GM19397 (cell line): ENCODE data around the gene MAPK8IP1.

ENCODE experiments used
- ATAC-seq: cut with Tn5 transposase; IDR thresholded peaks from one replicate; pipeline ENCODE4 v1.9.1; 2021; ENCODE audit warnings: mild to moderate bottlenecking, moderate library complexity; ENCODE audit not compliant: unreplicated experiment

Gene MAPK8IP1

DNA sequence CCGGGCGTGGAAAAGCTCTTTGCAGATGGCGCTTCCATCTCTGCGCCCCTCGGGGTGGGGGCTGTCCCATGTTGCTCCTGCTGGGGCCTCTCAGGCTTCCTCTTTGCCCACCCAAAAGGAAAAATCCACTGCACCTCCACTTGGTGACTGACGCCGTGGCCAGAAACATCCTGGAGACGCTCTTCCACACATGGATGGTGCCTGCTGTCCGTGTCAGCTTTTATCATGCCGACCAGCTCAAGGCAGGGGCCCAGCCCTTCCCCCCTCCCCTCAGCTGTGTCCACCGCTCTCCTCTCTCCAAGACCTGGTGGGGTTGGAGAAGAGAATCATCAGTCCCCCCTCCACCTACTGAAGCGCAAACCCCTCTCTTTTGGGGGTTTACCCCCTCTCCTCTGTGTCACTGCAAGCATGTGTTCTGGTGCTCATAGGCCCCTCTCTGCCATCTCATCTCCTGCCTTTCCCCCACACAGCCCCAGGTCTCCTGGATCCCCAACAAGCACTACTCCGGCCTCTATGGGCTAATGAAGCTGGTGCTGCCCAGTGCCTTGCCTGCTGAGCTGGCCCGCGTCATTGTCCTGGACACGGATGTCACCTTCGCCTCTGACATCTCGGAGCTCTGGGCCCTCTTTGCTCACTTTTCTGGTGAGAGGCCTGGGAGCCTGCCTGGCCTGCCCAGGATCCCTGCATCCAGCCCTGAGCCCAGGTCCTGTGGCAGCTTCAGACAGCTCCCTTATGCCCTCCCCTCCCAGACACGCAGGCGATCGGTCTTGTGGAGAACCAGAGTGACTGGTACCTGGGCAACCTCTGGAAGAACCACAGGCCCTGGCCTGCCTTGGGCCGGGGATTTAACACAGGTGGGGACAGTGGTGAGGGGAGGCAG, 38.8 kb downstream of the MAPK8IP1 start:
- ATAC-seq: no peak

DNA sequence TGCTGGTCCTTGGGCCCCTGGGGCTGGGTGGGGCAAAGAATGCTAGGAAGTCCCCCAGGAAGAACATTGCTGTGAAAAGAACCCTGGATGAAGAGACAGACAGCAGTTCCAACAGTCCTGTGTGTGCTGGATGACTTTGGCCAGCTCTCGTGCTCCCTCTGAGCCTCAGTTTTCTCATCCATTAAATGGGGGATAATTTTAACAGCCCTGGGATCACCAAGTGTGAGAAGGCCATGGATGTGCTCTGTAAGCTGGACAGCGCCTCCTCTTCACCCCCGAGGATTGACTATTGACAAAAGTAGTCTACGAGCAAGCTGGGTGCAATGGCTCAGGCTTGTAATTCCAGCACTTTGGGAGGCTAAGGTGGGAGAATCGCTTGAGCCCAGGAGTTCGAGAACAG, 39.5 kb downstream of the MAPK8IP1 start:
- no peak for ATAC-seq

DNA sequence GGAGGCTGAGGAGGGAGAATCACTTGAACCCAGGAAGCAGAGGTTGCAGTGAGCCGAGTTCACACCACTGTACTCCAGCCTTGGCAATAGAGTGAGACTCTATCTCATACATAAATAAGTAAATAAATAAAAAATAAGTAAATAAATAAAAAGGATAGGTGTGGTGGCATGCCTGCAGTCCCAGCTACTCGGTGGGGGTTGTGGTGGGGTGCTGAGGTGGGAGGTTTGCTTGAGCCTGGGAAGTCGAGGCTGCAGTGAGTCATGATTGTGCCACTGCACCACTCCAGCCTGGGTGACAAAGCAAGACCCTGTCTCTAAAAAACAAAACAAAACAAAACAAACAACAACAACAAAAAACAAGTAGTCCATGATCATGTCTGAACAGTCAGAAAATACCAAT, 40.1 kb downstream of the MAPK8IP1 start:
- ATAC-seq: no peak

DNA sequence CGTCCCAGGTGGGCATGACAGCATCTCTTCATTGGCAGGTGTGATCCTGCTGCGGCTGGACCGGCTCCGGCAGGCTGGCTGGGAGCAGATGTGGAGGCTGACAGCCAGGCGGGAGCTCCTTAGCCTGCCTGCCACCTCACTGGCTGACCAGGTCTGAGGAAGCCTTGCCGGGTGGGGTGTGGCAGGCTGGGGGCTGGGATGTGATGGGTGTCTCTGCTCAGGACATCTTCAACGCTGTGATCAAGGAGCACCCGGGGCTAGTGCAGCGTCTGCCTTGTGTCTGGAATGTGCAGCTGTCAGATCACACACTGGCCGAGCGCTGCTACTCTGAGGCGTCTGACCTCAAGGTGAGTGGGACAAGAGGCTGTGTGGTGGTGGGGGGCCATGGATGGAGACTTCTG, 40.5 kb downstream of the MAPK8IP1 start:
- no peak for ATAC-seq

DNA sequence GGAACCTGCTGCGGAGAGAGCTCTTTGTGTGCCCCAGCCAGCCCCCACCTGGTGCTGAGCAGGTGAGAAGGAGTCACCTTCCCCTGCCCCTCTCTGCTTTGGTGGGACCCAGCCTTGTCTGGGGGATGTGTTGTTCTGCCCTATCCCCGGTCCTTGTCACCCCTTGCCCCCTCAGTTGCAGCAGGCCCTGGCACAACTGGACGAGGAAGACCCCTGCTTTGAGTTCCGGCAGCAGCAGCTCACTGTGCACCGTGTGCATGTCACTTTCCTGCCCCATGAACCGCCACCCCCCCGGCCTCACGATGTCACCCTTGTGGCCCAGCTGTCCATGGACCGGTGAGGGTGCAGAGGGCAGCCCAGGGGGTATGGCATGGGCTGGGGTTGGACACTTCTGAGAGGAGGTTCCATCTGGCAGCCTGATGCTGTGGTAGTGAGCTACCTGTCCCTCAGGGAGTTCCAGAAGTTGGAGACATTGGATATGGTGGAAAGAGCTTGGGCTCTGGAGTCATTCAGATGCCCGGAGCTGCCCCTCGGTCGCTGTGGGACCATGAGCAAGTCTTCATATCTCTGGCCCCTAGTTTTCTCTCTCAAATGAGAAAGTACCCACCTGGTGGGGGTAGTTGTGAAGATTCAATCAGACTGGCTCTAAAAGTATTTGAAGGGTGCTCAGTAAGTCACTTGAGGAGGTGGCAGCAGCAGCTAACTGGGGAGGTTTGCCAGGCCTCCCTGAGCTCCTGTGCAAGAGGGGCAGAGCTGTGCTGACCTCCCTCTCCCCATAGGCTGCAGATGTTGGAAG, 41.3 kb downstream of the MAPK8IP1 start:
- ATAC-seq: no peak

DNA sequence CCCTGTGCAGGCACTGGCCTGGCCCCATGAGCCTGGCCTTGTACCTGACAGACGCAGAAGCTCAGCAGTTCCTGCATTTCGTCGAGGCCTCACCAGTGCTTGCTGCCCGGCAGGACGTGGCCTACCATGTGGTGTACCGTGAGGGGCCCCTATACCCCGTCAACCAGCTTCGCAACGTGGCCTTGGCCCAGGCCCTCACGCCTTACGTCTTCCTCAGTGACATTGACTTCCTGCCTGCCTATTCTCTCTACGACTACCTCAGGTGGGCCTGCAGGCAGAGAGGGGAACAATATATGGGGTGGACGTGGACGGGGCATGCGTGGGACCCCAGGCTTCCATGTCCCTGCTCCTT, 41.9 kb downstream of the MAPK8IP1 start:
- ATAC-seq: no peak

DNA sequence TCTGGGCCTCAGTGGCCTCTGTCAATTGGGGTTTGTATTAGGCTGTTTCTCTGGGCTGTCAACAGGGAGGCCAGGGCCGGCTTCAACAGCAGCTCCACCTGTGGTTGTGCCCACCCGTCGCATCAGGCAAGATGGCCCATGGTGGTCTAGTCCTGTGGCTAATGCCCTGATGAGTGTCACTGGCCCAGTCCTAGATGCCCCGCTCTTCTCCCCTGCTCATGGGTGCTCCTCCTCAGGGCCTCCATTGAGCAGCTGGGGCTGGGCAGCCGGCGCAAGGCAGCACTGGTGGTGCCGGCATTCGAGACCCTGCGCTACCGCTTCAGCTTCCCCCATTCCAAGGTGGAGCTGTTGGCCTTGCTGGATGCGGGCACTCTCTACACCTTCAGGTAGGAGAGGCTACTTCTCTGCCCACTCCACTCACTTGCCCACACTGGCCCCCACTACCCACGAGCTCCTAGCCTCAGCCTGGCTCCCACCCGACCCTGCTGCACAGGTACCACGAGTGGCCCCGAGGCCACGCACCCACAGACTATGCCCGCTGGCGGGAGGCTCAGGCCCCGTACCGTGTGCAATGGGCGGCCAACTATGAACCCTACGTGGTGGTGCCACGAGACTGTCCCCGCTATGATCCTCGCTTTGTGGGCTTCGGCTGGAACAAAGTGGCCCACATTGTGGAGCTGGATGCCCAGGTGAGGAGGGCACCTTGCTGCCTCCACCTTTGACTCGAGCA, 42.4 kb downstream of the MAPK8IP1 start:
- no peak for ATAC-seq

DNA sequence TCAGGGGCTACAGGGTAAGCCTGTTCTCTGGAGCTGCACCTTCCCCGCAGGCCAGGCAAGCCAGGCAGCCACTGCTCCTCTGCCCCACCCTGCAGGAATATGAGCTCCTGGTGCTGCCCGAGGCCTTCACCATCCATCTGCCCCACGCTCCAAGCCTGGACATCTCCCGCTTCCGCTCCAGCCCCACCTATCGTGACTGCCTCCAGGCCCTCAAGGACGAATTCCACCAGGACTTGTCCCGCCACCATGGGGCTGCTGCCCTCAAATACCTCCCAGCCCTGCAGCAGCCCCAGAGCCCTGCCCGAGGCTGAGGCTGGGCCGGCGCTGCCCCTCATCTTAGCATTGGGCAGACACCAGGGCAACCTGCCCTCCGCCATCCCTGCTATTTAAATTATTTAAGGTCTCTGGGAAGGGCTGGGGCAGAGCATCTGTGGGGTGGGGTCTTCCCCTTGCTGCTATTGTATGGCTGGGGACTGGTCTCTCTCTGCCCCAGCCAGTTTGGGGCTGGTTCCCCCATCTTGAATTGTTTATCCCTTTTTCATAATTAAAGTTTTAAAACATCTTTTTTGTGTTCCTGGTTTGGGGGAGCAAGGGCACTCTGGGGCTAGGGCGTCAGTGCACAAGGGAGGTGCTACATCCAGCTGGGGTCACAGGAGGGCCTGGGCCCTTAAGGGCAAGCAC, 43.2 kb downstream of the MAPK8IP1 start:
- ATAC-seq: no peak

DNA sequence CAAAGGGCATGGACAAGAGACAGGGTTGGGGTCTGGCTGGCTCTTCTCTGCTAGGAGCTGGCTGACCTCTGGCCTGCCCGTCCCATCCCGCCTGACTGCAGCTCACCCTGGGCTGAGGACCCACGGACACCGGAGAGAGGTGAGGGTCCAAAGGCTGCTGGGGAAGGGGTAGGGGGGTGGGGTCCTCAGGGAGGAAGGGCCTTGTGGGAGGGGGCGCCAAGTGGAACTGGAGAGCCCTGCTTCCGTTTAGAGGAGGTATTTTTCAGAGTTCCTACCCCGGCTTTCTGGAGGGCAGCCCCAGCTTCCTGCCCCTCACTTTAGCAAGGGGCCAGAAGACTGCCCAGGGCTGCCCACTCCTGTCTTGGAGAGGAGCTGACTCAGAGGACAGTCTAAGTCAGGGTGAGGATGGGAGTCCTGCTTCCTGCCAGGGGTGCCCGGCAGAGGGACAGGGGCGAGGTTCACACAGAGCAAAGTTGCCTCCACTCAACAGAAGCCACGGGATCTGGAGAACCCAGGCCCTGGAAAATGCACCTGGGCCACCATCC, 44.1 kb downstream of the MAPK8IP1 start:
- ATAC-seq: peak; percentile 12

DNA sequence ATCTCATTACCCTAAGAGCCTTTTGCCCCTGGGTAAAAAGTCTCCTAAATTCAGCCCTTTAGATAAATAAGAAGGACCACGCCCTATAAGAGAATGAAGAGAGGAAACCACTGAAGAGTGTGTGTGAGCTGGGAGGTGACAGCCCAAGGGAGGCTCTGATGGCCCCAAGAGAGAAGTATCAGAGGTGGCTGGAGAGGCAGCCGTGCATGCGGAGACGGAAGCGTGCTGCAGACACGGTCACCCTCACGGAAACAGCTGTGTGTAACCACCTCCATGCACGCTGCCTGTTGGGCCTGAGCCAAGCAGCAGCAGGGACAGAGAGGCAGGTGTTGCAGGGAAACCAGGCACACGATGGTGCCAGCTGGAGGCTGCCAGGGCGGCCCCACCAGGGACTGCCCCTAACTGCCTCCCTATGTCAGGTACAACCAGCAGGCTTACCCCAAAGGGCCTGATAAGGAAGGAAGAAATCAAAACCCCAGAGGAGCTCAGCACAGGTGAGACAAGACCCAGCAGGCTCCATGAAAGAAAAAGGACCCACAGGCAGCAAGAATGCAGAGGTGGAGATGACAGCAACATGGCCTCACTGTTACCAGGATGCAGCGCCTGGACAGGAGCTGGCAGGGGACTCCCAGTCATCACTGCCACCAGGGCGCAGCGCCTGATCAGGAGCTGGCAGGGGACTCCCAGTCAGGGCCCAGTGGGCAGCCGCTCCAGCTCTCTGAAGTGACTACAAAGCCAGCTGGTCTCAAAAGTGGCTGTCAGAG, 44.8 kb downstream of the MAPK8IP1 start:
- ATAC-seq: peak; percentile 90

DNA sequence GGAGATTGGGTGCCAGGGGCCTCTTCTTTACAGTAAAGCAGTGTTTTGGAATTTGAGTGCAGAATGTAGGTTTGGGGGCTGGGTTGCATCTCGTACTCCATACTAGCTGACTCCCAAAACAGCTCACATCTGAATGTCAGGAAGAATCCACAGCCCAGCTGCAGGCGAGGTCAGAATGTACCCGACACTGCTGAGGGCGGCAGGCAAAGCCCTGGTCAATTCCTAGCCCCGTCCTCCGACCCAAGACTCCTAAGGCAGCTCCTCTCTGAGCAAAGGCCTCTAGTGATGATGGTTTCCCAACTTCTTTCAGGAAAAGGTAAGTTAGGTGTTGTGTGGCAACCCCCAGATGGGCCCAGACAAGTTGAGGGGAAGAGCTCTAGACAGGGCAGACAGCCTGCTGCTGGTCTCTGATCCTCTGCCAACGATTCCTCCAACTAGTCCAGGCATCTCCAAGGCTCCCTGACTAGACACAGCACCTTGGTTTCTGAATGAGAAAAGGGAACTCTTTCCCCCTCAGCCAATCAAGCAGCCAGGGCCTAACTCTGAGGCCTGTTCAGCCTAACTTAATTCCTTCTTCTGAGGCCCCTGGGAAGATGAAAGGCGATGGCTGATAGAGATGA, 45.6 kb downstream of the MAPK8IP1 start:
- no peak for ATAC-seq

DNA sequence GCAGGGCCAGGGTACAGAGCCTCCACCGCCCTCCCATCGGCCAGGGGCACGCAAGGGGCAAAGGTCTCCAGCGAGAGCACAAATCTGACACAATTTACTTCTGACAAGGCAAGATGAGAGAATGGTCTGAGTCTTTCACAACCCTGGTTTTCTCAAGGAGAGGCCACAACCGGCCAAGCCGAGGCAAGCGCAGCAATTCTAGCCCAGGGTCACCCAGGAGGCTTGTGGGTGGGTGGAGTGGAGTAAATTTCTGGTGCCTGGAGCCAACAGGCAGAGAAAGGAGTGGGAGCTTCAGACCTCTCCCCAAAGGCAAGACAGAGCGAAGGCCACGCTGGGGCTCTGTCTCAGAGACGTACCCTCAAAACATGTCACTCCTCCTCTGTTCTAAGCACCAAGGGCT, 46.3 kb downstream of the MAPK8IP1 start:
- no peak for ATAC-seq

DNA sequence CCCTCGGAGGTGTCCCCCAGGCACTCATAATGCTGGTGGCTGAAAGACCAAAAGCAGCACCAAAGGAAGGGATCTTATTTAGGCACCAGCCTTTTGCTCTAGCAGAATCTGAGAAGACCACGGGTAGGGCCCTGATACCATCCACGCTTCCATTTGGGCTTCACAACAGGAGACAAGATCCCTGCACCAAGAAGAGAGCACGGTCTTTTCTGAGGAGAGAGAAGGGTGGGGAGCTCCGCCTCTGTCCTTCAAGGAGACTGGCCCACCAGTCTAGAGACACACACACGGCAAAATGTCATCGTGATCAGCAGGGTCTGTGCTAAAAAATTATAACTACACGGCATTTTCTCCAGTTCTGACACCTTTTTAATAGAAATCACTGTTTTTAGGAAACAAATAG, 46.8 kb downstream of the MAPK8IP1 start:
- no peak for ATAC-seq

DNA sequence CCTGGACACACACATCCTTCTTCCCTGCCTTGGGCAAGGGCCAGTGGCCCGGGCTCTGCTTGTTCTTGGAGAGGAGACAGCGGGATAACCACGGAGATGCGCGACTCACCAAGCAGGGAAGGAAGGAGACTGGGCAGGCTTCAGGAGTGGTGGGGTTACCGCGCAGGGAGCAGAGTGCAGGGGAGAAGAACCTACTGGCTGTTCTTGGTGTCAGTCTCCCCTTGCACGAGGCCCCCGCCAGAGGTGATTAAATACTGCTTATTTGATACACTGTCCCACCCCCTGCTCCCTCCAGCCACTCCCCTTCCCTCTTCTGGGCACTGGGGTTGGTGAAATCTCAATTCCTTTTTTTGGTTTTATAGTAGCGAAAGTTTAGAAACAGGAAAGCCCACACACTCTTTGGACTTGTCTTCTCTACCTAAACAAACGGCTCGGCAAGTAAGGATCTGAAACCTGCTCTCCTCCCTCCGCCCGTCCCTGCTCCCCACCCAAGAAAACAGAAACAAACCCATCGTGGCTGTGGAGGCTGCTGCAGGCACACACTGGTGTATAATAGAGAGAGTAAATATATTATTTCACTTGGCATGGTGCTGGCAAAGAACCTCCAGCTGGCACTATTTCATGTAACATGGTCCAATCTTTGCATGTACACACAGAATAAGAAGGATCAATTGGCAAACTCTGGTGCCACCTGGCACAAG, 47.8 kb downstream of the MAPK8IP1 start:
- ATAC-seq: no peak

DNA sequence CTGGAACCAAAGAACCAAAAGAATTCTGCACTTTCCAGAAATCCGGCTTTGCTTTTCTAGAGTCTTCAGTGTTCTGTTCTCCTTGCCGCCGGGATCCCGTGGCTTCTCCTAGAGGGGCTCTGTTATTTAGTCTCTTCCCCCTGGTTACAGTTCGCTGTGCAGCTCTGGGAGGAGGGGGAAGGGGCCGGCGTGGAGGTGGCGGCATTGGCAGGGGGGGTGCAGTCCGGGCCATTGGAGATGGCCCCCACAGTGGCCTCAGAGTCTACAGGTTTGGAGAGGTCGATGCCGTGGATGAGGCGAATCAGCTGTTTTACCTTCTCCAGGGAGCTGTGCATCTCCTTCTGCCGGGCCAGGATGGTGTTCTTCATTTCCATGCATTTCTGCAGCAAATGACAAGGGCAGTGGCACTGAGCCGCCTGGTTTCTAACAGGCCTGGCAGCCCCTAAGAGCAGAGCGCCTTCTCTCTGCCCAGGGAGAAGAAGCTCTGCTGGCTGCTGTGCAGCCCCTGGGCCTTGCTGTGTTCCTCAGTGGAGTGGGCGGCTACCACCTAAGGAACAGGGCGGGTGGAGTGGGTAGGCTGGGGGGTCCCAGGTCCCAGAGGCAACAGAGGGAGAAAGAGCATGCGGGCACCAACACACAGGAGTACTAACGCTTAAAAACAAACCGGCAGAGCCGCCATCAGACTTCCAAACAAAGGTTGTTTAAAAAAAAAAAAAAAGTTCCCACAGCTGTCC, 48.6 kb downstream of the MAPK8IP1 start:
- no peak for ATAC-seq

DNA sequence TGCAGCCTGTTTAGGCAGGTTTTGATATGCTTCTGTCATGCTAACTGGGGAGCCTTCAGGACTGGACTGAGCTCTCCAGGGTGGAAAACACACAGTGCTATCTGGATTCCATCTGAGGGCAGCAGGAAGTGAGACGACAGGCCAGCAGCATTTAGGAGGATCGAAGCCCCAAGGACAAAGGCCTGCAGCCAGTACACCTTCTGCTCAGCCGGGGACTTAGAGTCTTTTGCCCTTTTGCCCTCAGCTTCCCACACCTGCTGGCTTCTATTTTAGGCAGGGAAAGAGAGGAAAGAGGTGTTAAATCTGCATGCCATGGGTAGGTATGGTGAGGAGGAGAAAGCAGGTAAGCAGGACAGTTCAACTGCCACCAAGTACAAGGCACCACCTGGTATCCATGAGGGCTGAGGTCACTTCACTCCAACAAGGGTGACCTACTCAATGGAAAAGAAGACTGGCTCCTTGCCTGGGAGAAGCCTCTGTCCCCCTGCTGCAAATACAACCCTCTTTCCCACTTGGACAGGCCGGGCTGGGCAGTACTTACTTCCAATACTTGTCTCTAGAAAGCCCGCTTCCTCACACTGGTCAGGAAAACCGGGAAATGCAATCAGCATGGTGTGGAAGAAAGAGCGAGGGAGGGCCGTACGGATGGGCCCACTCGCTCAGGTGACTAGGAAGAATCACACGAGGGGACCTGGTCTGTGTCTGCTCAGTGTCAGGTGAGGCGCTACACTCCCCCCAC, 49.3 kb downstream of the MAPK8IP1 start:
- ATAC-seq: no peak

DNA sequence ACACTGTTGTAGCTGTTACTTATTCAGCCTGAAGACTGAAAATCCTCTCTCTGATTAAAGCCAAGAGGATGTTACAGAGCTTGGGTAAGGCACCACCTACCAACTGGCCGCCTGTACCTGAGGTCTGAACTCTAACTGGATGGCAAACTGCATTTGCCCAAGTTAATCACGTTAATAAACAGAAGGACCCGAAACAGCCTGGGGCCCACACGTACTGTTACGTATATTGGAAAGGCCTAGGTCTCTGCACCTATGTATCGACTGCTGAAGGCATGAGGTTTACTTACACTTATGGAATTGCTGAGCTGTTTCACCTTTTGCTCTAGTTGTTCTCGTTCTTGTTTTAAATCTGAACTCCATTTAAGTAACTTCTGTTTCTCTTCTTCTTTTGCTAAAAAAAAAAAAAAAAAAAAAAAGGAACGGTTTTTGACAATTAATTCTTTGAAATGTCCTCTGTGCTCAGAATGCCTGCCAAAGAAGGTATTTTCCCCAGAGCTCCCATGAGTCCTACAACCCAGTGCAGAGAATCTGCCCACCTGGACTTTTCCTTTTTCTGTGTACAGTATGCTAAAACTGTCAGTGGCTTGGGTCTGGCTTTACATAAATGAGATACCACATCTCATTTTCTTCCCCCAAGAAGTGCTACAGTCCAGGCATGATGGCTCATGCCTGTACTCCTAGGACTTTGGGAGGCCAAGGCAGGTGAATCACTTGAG, 50.1 kb downstream of the MAPK8IP1 start:
- ATAC-seq: no peak
